Measurements from ENCODE around the gene RAP1GAP. TPM values are rescaled to one million over a fixed set of nuclear protein-coding genes. Genes with fewer than 3 reads are reported as not detected.

The RAP1GAP gene
- total RNA-seq, 1 experiment from 2014 or later: 13.4 TPM

GRCh38 chr1:21622466-21623315 lies 46.5 kb downstream of the RAP1GAP start:
- Histone ChIP-seq H3K9ac (ENCODE audit: low read length) (peak overlapping the region; percentile 43), H3K27ac (ENCODE audit: low read depth, low read length) (peak overlapping the region; percentile 51; the same call in 1 of the 2 replicates), H2AFZ (ENCODE audit: low read depth, low read length, poor library complexity, severe bottlenecking) (no peak overlapping the region), H3K36me3 (ENCODE audit: control insufficient read depth in 1 of 2, insufficient read depth in 2 of 2, low read length in 2 of 2) (no peaks in the 10 kb centered on the region), H3K4me2 (ENCODE audit: low read length) (peak overlapping the region; percentile 65), H3K4me1 (ENCODE audit: control insufficient read depth in 1 of 2, insufficient read depth in 2 of 2, low read length in 2 of 2) (peaks cover 15 to 36% of the 10 kb centered on the region in 2 experiments), H3K27me3 (ENCODE audit: insufficient read depth, low read length) (no peaks in the 10 kb centered on the region), H3K79me2 (ENCODE audit: insufficient read depth, low read length) (no peaks in the 10 kb centered on the region), H3K4me3 (replicated peaks in 1 of 2; ENCODE audit: low read depth in 1 of 2, low read length in 2 of 2) (peak overlapping the region; percentile 39 to 58), H3K9me3 (ENCODE audit: control insufficient read depth in 1 of 2, insufficient read depth in 1 of 2, low read depth in 1 of 2, low read length in 2 of 2) (no peaks in the 10 kb centered on the region), H4K20me1 (ENCODE audit: insufficient read depth) (no peaks in the 10 kb centered on the region), H3K9me2 (ENCODE audit: insufficient read depth) (no peaks in the 10 kb centered on the region)
- TF ChIP-seq EZH2 (IDR thresholded peaks at IDR 0.05): no peak
- TF ChIP-seq POLR2AphosphoS5 (IDR thresholded peaks at IDR 0.05; ENCODE audit: low read depth, low read length): peak; percentile 72
- intact Hi-C loops (cut with micrococcal nuclease): no loop called here
- RAD21 ChIA-PET (ENCODE audit: low non-redundant PET in 1 of 2, low total read pairs in 2 of 2, uncharacterized antibody in 2 of 2, unreplicated experiment in 2 of 2): no interaction called here
- DNase-seq (ENCODE audit: low read depth, low spot score) (no peak), ATAC-seq (peak; percentile 85)
- CTCF ChIA-PET: interaction anchor here (1.1 kb wide), 1 partner anchor 15 kb away, joined by 4 read pairs; no protein-coding TSS in a partner anchor
- BruUV-seq (replicated peaks): no TSS peak
- POLR2A ChIA-PET: no interaction called here

- POLR2A ChIA-PET: no interaction called here
- H3K79me2 ChIP-seq (ENCODE audit: insufficient read depth, low read length): no peaks in the 10 kb centered on the region
- no peak overlapping the region for H2AFZ ChIP-seq (ENCODE audit: low read depth, low read length, poor library complexity, severe bottlenecking)
- ATAC-seq (peak; percentile 58), DNase-seq (ENCODE audit: low read depth, low spot score) (no peak)
- intact Hi-C loops (cut with micrococcal nuclease): no loop called here
- H3K27me3 ChIP-seq (ENCODE audit: insufficient read depth, low read length): no peaks in the 10 kb centered on the region
- peak overlapping the region; percentile 39 to 58 for H3K4me3 ChIP-seq (replicated peaks in 1 of 2; ENCODE audit: low read depth in 1 of 2, low read length in 2 of 2)
- peak overlapping the region; percentile 39 for H3K9ac ChIP-seq (ENCODE audit: low read length)
- H3K9me3 ChIP-seq (ENCODE audit: control insufficient read depth in 1 of 2, insufficient read depth in 1 of 2, low read depth in 1 of 2, low read length in 2 of 2): no peaks in the 10 kb centered on the region
- H3K36me3 ChIP-seq (ENCODE audit: control insufficient read depth in 1 of 2, insufficient read depth in 2 of 2, low read length in 2 of 2): no peaks in the 10 kb centered on the region
- TF ChIP-seq ZBTB33 (IDR thresholded peaks at IDR 0.05; ENCODE audit: extremely low read depth, insufficient replicate concordance, low read length) (no peak), ATF3 (IDR thresholded peaks at IDR 0.05) (no peak), JUND (IDR thresholded peaks at IDR 0.05) (no peak), FOSL1 (IDR thresholded peaks at IDR 0.05; ENCODE audit: low read depth) (no peak), TCF7L2 (IDR thresholded peaks at IDR 0.05; ENCODE audit: borderline replicate concordance, extremely low read depth, insufficient read depth, insufficient read length) (no peak), ZFX (IDR thresholded peaks at IDR 0.05) (no peak)
- CTCF ChIA-PET: interaction anchor here (1.1 kb wide), 1 partner anchor 14 kb away, joined by 4 read pairs; no protein-coding TSS in a partner anchor
- H3K4me2 ChIP-seq (ENCODE audit: low read length): peak overlapping the region; percentile 80
- no peaks in the 10 kb centered on the region for H3K9me2 ChIP-seq (ENCODE audit: insufficient read depth)
- RAD21 ChIA-PET (ENCODE audit: low non-redundant PET in 1 of 2, low total read pairs in 2 of 2, uncharacterized antibody in 2 of 2, unreplicated experiment in 2 of 2): no interaction called here
- H3K4me1 ChIP-seq (ENCODE audit: control insufficient read depth in 1 of 2, insufficient read depth in 2 of 2, low read length in 2 of 2): peaks cover 12 to 28% of the 10 kb centered on the region in 2 experiments
- peak overlapping the region; percentile 51; the same call in 1 of the 2 replicates for H3K27ac ChIP-seq (ENCODE audit: low read depth, low read length)
- no peaks in the 10 kb centered on the region for H4K20me1 ChIP-seq (ENCODE audit: insufficient read depth)
- no TSS peak for BruUV-seq (replicated peaks)
Observed at GRCh38 chr1:21621761-21622436, 47.3 kb downstream of the RAP1GAP start.

Measured in HCT116 (cell line).